HepG2 (cell line): ENCODE data around the gene SP110. TPM values are rescaled to one million over a fixed set of nuclear protein-coding genes. Genes with fewer than 3 reads are reported as not detected.

Experiments used
- ATAC-seq: fragments of 200-7000 bp; cut with Tn5 transposase; 3 replicates; pipeline ENCODE4 v1.9.1; 2020; ENCODE audit warnings: mild to moderate bottlenecking, moderate library complexity
- BruUV-seq: library from RNA; stranded (reverse); fragments of 400-500 nt; replicated peaks from 2 replicates; lab custom pipeline; 2021; lab: Mats Ljungman, UMichigan
- CTCF ChIA-PET: fragments of 300-600 bp; formaldehyde crosslinking; extraction: SDS; loops from one replicate; lab custom pipeline; 2021; ENCODE audit warnings: low total read pairs, inconsistent platforms, low intra/inter-chr PET ratio; lab: Yijun Ruan, JAX
- POLR2A ChIA-PET: fragments of 350-600 bp; sonication (Branson Sonifier 250); formaldehyde crosslinking; loops from one replicate; lab custom pipeline; 2020; ENCODE audit warnings: antibody characterized with exemption, inconsistent platforms; lab: Yijun Ruan, JAX
- DNase-seq: peaks from one replicate; pipeline ENCODE4 v3.0.0-alpha.2; 2015; ENCODE audit warnings: low spot score
- FAIRE-seq: peaks from 3 replicates; lab custom pipeline; 2011; peaks lifted over from hg19 to GRCh38; lab: Jason Lieb, UNC
- H2AFZ ChIP-seq: one replicate; pipeline ENCODE4 v1.6.1; 2011; ENCODE audit warnings: low read length, inconsistent platforms
- H3K27ac ChIP-seq: fragments of 300-600 bp; 3 replicates; pipeline ENCODE4 v1.8.0; 2011; ENCODE audit warnings: mixed run types, mild to moderate bottlenecking, mixed read lengths, low read length, inconsistent platforms; ENCODE audit not compliant: insufficient read depth; ENCODE audit errors: extremely low read length
- H3K27me3 ChIP-seq, 2 experiments: fragments of 200-600 bp in 1 of 2; 2 replicates in 1 of 2; 3 replicates in 1 of 2; pipeline versions ENCODE4 v1.6.0 to v1.8.0; 2011; ENCODE audit warnings: low read length in 2 of 2, mild to moderate bottlenecking in 2 of 2, moderate library complexity in 2 of 2, inconsistent platforms in 1 of 2; ENCODE audit not compliant: insufficient read depth in 2 of 2, control insufficient read depth in 1 of 2
- H3K36me3 ChIP-seq, 2 experiments: fragments of 200-600 bp in 1 of 2; replicated peaks in 1 of 2; 2 replicates in 1 of 2; 3 replicates in 1 of 2; pipeline versions ENCODE4 v1.5.1 to v1.8.0; 2011; ENCODE audit warnings: low read length in 2 of 2, inconsistent platforms in 1 of 2; ENCODE audit not compliant: insufficient read depth in 2 of 2, control insufficient read depth in 1 of 2
- H3K4me1 ChIP-seq: 2 replicates; pipeline ENCODE4 v1.5.1; 2012; ENCODE audit warnings: low read length, inconsistent platforms; ENCODE audit not compliant: insufficient read depth
- H3K4me2 ChIP-seq: 2 replicates; pipeline ENCODE4 v1.6.0; 2011; ENCODE audit warnings: low read depth, low read length, inconsistent platforms
- H3K4me3 ChIP-seq, 3 experiments: fragments of 200-600 bp in 1 of 3; sonication (generic), shearing (Covaris generic) in 1 of 3; replicated peaks in 1 of 3; 2 replicates each; pipeline ENCODE4 v1.5.1; 2011 to 2016; ENCODE audit warnings: low read length in 3 of 3, inconsistent platforms in 2 of 3, low read depth in 2 of 3, mild to moderate bottlenecking in 2 of 3, control low read depth in 1 of 3, mixed read lengths in 1 of 3; ENCODE audit not compliant: insufficient read depth in 1 of 3
- H3K79me2 ChIP-seq: one replicate; pipeline ENCODE4 v1.6.1; 2011; ENCODE audit warnings: low read length, inconsistent platforms; ENCODE audit not compliant: insufficient read depth
- H3K9ac ChIP-seq: 2 replicates; pipeline ENCODE4 v1.6.0; 2011; ENCODE audit warnings: mild to moderate bottlenecking, low read depth, low read length, inconsistent platforms; ENCODE audit not compliant: insufficient read depth
- H3K9me3 ChIP-seq: 2 replicates; pipeline ENCODE4 v1.5.1; 2012; ENCODE audit warnings: mild to moderate bottlenecking, low read length
- H4K20me1 ChIP-seq: 2 replicates; pipeline ENCODE4 v1.6.0; 2011; ENCODE audit warnings: inconsistent platforms, mild to moderate bottlenecking, low read length, moderate library complexity; ENCODE audit not compliant: insufficient read depth
- CBX1 ChIP-seq: IDR thresholded peaks from one replicate; pipeline ENCODE4 v1.6.1; 2016; ENCODE audit warnings: antibody characterized with exemption, low read depth
- FOXM1 ChIP-seq: sonication (generic); formaldehyde crosslinking; IDR thresholded peaks from 2 replicates; pipeline ENCODE4 v1.5.0; 2020; ENCODE audit warnings: missing genetic modification reagents
- FOXO4 ChIP-seq: sonication (generic); formaldehyde crosslinking; conservative IDR thresholded peaks from 2 replicates; pipeline ENCODE4 v1.8.1; 2023; ENCODE audit warnings: missing genetic modification reagents
- HMGXB3 ChIP-seq: sonication (generic); formaldehyde crosslinking; IDR thresholded peaks from 2 replicates; pipeline ENCODE4 v1.4.0; 2020; ENCODE audit warnings: missing genetic modification reagents, borderline replicate concordance
- ISL2 ChIP-seq: sonication (generic); formaldehyde crosslinking; IDR thresholded peaks from 2 replicates; pipeline ENCODE4 v1.5.0; 2020; ENCODE audit warnings: missing genetic modification reagents
- KLF6 ChIP-seq: IDR thresholded peaks from 2 replicates; pipeline ENCODE4 v1.8.0; 2016; ENCODE audit warnings: missing biosample characterization, missing genetic modification reagents
- LRRFIP1 ChIP-seq: sonication (generic); formaldehyde crosslinking; conservative IDR thresholded peaks from 2 replicates; pipeline ENCODE4 v1.4.0; 2020; ENCODE audit warnings: missing genetic modification reagents
- MNT ChIP-seq: fragments of 450-650 bp; IDR thresholded peaks from 2 replicates; pipeline ENCODE4 v1.6.1; 2016
- SCMH1 ChIP-seq: sonication (generic); formaldehyde crosslinking; IDR thresholded peaks from 2 replicates; pipeline ENCODE4 v1.9.0; 2021; ENCODE audit warnings: missing genetic modification reagents, mild to moderate bottlenecking, borderline replicate concordance
- SSRP1 ChIP-seq: IDR thresholded peaks from 2 replicates; pipeline ENCODE4 v1.6.1; 2016; ENCODE audit warnings: control low read depth
- TOE1 ChIP-seq: sonication (generic); formaldehyde crosslinking; IDR thresholded peaks from 2 replicates; pipeline ENCODE4 v1.4.0; 2020; ENCODE audit warnings: mild to moderate bottlenecking, missing genetic modification reagents
- ZNF503 ChIP-seq: sonication (generic); formaldehyde crosslinking; IDR thresholded peaks from 2 replicates; pipeline ENCODE4 v1.4.0; 2020; ENCODE audit warnings: missing genetic modification reagents
- ZNF768 ChIP-seq: sonication (generic); formaldehyde crosslinking; IDR thresholded peaks from 2 replicates; pipeline ENCODE4 v1.4.0; 2020; ENCODE audit warnings: missing genetic modification reagents
- ZNF776 ChIP-seq: sonication (generic); formaldehyde crosslinking; IDR thresholded peaks from 2 replicates; pipeline ENCODE4 v1.4.0; 2020; ENCODE audit warnings: mild to moderate bottlenecking, missing genetic modification reagents
- WGBS: methylation state at CpG from one replicate; pipeline ENCODE4 v1.1.6; 2017; ENCODE audit warnings: low lambda C conversion rate; 5-methylcytosine and 5-hydroxymethylcytosine counted together
- in situ Hi-C: cut with HindIII; loops from 2 replicates; pipeline ENCODE4 v1.10.0; 2017; ENCODE audit warnings: low pct_unique_long_range_greater_than_20kb; ENCODE audit not compliant: extremely low pct_ligation_motif_present
- intact Hi-C: fragments of 100-400 bp; cut with micrococcal nuclease; formaldehyde crosslinking; loops from one replicate; pipeline ENCODE4 v1.10.0; 2022; ENCODE audit not compliant: unreplicated experiment
- polyA plus RNA-seq, 8 experiments: library from polyadenylated mRNA; depleted of rRNA in 3 of 8; stranded (reverse) in 7 of 8; unstranded in 1 of 8; fragments of >200 nt; fragmentation: Illumina TruSeq in 4 of 8; extraction: Trizol in 4 of 8; gene quantifications; 2 replicates each; pipeline versions ENCODE4 v1.2.1 to v1.2.3, GENCODE V29; 2011 to 2016; ENCODE audit warnings: low read depth in 4 of 8, missing spikeins in 1 of 8, mixed read lengths in 1 of 8; ENCODE audit not compliant: insufficient read depth in 1 of 8
- total RNA-seq, 5 experiments: library from RNA; depleted of rRNA; stranded (reverse); fragments of >200 nt; fragmentation: Illumina TruSeq; extraction: Trizol; gene quantifications; 2 replicates each; pipeline ENCODE4 v1.2.3, GENCODE V29; 2016; ENCODE audit warnings: low read depth in 1 of 5

SP110 gene
- total and polyA plus RNA-seq, 2 of the 13 experiments (the other 11 are each of a cell fraction or from before 2014, with no cell fraction given), result 7.9 to 10.4 TPM

GRCh38 chr2:230140667-230141066, 79.1 kb downstream of the SP110 start:
- peaks cover 0 to 11% of the 10 kb centered on the region in 2 experiments; a peak in 1 of 5 replicates for H3K27me3 ChIP-seq
- H2AFZ ChIP-seq, result no peak overlapping the region
- H4K20me1 ChIP-seq, result no peaks in the 10 kb centered on the region
- DNase-seq (no peak), FAIRE-seq (no peak), ATAC-seq (no peak)
- H3K4me3 ChIP-seq, result no peak overlapping the region
- no peak overlapping the region for H3K27ac ChIP-seq
- 7% methylated on average over 3 of the region's 3 CpGs for WGBS
- no peaks in the 10 kb centered on the region for H3K79me2 ChIP-seq
- 0 out of 2 replicates have a peak, but pooled peaks cover 5% of the 10 kb centered on the region for H3K9me3 ChIP-seq
- ChIA-PET CTCF (no interaction called here), POLR2A (no interaction called here)
- no peaks in the 10 kb centered on the region for H3K4me1 ChIP-seq
- no peak overlapping the region for H3K4me2 ChIP-seq
- intact Hi-C loops, result no loop called here
- BruUV-seq, result no TSS peak
- H3K36me3 ChIP-seq, result no peaks in the 10 kb centered on the region
- H3K9ac ChIP-seq, result no peak overlapping the region
- in situ Hi-C loops, result no loop called here
- TF ChIP-seq TOE1 (CRISPR knock-in tag), result no peak
- no peak for TF ChIP-seq SCMH1
- TF ChIP-seq SSRP1, result no peak
- no peak for TF ChIP-seq LRRFIP1 (CRISPR knock-in tag)
- TF ChIP-seq CBX1, result no peak
- TF ChIP-seq ZNF776, result no peak
- no peak for TF ChIP-seq KLF6 (CRISPR knock-in tag)
- TF ChIP-seq MNT, result no peak
- TF ChIP-seq FOXO4 (CRISPR knock-in tag), result no peak
- no peak for TF ChIP-seq ZNF503 (CRISPR knock-in tag)
- TF ChIP-seq FOXM1 (CRISPR knock-in tag), result no peak
- no peak for TF ChIP-seq ISL2
- no peak for TF ChIP-seq ZNF768
- TF ChIP-seq HMGXB3, result no peak
